GM12878 (cell line): ENCODE data around the gene TOX2.

ENCODE experiments used
- CHD2 ChIP-seq: IDR thresholded peaks from 2 replicates; pipeline ENCODE4 v1.6.1; 2011; ENCODE audit warnings: low read depth, low read length, improper control_type of control experiment, borderline replicate concordance
- POLR2A ChIP-seq: IDR thresholded peaks from 2 replicates; pipeline ENCODE4 v1.6.1; 2011; ENCODE audit warnings: low read depth, mild to moderate bottlenecking, low read length
- SIN3A ChIP-seq: IDR thresholded peaks from 2 replicates; pipeline ENCODE4 v1.6.1; 2012; ENCODE audit warnings: low read depth, low read length, improper control_type of control experiment
- ZNF217 ChIP-seq: fragments of 450-650 bp; IDR thresholded peaks from 2 replicates; pipeline ENCODE4 v1.6.1; 2017; ENCODE audit warnings: antibody characterized with exemption, mild to moderate bottlenecking
- ZNF622 ChIP-seq: fragments of 450-650 bp; IDR thresholded peaks from 2 replicates; pipeline ENCODE4 v1.6.1; 2017; ENCODE audit warnings: mild to moderate bottlenecking, inconsistent platforms
- TF ChIP-seq, protein P1 (sequence below): fragments of 450-650 bp; IDR thresholded peaks from 2 replicates; pipeline ENCODE4 v1.6.1; 2018; ENCODE audit warnings: borderline replicate concordance, mild to moderate bottlenecking; ENCODE audit not compliant: partially characterized antibody
- TF ChIP-seq, protein P2 (sequence below), 3 experiments: IDR thresholded peaks in 2 of 3; conservative IDR thresholded peaks in 1 of 3; 2 replicates each; pipeline ENCODE4 v1.5.1; 2011; ENCODE audit warnings: low read depth in 3 of 3, low read length in 3 of 3, mild to moderate bottlenecking in 3 of 3, control low read depth in 2 of 3, moderate library complexity in 2 of 3, inconsistent platforms in 1 of 3, mixed read lengths in 1 of 3; ENCODE audit not compliant: control insufficient read depth in 2 of 3, insufficient read depth in 1 of 3; ENCODE audit errors: extremely low read depth in 1 of 3

DNA sequence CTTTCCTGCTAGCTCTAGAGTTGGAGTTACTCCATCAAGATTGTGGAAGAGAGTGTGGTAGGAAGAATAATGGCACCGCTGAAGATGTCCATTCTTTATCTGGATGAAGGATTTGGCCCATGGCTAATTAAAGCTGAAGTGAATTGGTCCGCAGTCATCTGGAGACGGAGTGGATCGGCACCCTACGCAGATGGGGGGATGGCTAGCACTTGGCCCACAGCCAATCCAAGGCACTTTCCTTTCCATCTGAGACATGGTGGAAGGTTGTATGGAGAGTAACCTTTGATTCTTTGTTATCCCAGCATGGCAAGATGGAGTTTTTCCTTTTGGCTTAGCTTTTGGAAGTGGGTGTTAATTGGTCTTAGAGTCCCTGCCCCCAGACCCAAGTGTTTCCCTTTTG lies 184.0 kb downstream of the TOX2 start:
- TF ChIP-seq SIN3A, result no peak
- TF ChIP-seq, protein P1, sequence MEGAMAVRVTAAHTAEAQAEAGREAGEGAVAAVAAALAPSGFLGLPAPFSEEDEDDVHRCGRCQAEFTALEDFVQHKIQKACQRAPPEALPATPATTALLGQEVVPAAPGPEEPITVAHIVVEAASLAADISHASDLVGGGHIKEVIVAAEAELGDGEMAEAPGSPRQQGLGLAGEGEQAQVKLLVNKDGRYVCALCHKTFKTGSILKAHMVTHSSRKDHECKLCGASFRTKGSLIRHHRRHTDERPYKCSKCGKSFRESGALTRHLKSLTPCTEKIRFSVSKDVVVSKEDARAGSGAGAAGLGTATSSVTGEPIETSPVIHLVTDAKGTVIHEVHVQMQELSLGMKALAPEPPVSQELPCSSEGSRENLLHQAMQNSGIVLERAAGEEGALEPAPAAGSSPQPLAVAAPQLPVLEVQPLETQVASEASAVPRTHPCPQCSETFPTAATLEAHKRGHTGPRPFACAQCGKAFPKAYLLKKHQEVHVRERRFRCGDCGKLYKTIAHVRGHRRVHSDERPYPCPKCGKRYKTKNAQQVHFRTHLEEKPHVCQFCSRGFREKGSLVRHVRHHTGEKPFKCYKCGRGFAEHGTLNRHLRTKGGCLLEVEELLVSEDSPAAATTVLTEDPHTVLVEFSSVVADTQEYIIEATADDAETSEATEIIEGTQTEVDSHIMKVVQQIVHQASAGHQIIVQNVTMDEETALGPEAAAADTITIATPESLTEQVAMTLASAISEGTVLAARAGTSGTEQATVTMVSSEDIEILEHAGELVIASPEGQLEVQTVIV, result no peak
- TF ChIP-seq ZNF217, result no peak
- no peak for TF ChIP-seq POLR2A
- no peak for TF ChIP-seq CHD2
- TF ChIP-seq, protein P2, sequence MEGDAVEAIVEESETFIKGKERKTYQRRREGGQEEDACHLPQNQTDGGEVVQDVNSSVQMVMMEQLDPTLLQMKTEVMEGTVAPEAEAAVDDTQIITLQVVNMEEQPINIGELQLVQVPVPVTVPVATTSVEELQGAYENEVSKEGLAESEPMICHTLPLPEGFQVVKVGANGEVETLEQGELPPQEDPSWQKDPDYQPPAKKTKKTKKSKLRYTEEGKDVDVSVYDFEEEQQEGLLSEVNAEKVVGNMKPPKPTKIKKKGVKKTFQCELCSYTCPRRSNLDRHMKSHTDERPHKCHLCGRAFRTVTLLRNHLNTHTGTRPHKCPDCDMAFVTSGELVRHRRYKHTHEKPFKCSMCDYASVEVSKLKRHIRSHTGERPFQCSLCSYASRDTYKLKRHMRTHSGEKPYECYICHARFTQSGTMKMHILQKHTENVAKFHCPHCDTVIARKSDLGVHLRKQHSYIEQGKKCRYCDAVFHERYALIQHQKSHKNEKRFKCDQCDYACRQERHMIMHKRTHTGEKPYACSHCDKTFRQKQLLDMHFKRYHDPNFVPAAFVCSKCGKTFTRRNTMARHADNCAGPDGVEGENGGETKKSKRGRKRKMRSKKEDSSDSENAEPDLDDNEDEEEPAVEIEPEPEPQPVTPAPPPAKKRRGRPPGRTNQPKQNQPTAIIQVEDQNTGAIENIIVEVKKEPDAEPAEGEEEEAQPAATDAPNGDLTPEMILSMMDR (IDR thresholded peaks at IDR 0.05 in 2 of 3, conservative IDR thresholded peaks at IDR 0.05 in 1 of 3; ENCODE audit: control insufficient read depth in 2 of 3, extremely low read depth in 1 of 3, insufficient read depth in 1 of 3, low read depth in 3 of 3, low read length in 3 of 3), result no peak
- TF ChIP-seq ZNF622, result no peak
